RPMI7951 (cell line): ENCODE measurements around the gene PABPN1L. TPM values are rescaled to one million over a fixed set of nuclear protein-coding genes. Genes with fewer than 3 reads are reported as not detected.

Experiments
- DNase-seq: peaks from one replicate; pipeline ENCODE4 v3.0.0-alpha.2; 2012; ENCODE audit warnings: low read depth
- total RNA-seq: library from RNA; depleted of rRNA; stranded (reverse); fragments of >200 nt; shearing (Covaris generic); gene quantifications from 2 replicates; pipeline ENCODE4 v1.2.3, GENCODE V29; 2014

PABPN1L gene
- total RNA-seq, 1 experiment from 2014 or later = not detected

DNA sequence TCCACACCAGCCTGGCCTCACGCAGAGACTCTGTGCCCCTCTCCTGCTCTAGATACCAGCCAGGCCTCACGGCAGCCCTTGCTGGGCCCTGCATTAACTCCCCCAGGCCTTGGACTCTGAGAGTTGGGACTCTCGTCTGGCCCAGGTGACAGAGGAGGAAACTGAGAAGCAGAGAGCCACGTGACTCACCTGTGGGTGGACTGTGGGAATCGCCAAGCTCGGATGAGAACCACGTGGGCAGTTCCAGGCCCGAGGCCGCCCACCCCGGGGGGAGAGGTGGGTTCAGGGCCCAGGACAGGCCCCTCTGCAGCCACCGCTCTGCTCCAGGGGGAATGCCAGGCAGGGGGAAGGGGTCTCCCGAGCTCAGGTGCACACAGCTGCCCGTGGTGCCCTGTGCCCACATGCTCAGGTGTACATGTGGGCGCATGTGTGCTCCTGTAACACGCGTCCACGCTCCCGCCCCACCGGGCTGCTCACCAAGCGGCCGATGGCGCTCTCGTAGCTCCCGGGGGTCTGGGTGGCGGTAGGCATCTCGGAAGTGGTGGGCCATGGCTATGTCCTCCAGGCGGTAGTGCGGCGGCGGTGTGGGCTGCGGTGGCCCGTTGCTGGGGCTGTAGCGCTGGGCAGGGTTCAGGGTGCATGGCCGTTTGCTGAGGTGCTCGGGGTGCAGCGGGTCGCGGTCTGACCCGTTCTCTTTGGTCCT, 18.3 kb upstream of the PABPN1L start:
- DNase-seq = no peak

DNA sequence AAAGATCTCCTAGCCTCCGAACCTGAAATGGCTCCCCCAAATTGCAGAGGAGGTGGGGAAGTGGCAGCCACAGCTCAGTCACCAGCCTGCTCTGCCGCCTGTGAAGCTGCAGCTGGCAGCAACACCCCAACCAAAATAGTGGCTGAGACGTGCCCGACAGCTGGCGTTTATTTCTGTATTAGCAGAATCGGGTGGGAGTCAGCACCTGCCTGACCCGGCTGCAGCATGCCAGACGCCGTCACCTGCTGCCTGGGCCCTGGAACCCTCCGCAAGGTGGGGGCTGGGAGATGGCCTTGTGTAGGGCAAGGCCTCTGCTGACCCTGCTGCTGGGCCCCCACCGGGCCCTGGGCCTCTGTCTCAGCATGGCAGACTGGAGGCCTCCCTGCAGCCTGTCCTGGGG, 17.5 kb upstream of the PABPN1L start:
- DNase-seq = no peak

DNA sequence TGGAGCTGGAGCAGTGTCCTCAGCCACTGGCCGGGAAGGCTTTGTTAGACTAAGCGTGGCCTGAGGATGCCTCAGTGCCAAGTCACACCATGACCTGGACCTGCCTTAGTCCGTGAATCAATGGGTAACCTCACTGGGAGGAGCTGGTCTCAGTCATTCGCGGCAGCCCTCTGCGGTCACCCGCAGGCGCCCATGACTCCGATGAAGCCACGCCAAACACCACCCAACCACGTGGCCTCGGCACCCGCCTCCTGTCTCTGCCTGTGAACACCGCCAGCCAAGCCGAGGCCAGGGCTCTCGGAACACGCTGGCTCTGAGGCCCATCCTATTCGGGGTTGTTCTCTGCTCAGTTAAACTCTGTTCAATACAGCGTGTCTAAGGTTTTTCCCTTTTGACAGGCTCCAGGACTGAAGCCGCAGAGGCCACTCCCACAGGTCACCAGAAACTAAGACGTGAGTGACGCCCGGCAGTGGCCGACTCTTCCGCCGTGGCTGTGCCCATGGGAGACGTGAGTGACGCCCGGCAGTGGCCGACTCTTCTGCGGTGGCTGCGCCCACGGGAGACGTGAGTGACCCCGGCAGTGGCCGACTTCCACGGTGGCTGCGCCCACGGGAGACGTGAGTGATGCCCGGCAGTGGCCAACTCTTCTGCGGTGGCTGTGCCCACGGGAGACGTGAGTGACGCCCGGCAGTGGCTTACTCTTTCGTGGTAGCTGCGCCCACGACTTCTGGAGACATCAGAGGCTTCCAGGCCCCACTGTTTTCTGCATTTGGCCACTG, 16.8 kb upstream of the PABPN1L start:
- DNase-seq = peak; percentile 86

DNA sequence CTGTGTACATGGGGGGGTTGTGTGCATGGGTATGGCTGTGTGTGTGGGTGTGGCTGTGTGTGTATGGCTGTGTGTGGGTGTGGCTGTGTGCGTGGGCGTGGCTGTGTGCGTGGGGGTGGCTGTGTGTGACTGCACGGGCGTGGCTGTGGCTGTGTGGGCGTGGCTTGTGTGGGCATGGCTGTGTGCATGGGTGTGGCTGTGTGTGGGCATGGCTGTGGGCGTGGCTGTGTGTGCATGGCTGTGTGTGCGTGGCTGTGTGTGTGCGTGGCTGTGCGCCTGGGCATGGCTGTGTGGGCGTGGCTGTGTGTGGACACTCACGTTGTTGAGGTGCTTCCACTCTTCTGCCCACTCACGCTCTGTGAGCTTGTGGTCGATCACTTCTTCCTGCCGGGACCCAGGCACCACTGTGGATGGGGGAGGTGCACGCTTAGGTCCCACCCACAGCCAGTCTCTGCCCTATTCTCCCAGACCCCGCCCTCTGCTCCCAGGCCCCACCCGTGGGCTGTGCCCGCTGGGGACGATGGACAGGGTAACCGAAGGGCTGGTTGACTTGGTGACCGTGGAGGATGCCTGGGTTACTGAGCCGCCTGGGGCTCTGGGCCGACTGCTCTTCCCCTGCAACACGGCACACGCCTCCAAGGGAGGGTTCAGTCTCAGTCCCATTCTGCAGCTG, 16.0 kb upstream of the PABPN1L start:
- DNase-seq = peak; percentile 38

DNA sequence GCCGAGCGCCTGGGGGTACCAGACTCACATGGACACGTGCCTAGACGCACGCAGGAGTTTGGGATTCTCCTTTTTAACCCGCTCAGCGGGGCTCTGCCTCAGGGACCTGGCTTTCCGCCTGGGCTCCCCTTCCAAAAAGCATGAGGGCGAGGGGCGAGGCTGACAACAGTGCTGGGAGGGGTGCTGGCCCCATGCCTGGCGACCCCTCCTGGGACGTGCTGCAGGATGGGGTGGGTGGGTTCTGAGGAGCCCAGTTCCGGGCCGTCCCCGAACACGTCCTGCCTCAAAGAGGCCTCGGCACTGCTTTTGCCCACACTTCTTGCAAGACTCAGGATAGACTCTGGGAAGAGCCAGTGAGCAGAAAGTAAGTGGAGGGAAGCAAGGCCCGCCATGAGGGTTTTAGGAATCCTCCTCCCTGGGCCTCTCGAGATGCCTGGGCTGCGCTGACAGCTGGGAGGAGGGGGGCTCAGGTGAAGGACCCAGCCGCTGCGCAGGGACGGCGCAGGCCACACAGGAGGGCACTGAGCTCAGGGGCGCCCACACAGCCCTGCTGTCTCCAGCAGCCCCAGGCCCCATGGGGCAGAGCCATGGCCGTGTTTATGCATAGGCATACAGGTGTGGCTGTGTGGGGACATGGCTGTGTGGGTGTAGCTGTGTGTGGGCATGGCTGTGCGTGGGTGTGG, 15.4 kb upstream of the PABPN1L start:
- DNase-seq = no peak

DNA sequence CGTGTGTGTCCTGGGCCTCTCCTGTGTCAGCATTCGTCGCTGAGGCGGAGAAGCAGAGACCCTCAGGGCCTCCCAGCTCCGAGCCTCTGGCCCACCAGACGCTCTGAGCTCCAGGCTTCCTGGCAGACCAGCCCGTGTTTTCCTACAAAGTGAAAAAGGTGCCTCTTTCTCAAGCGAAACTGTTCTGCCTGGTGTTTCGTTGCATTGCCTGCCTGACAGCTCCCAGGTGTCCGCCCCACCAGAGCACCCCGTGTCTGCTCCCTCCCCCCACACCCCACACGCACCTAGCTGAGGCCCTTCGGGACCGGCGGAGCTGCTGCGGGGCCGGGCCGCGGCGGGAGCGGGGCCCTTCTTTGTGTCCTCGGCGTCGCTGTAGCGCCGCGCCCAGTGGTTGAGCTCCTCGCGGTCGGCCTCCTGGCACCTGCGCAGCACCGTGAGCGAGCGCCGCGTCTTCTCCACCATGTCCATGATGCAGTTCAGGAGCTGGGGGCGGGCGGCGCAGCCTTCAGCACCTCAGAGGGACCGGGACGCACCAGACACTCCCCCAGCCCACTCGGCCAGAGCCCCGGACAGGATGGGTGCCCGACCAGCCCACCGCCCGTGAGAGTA, 14.7 kb upstream of the PABPN1L start:
- DNase-seq = no peak

DNA sequence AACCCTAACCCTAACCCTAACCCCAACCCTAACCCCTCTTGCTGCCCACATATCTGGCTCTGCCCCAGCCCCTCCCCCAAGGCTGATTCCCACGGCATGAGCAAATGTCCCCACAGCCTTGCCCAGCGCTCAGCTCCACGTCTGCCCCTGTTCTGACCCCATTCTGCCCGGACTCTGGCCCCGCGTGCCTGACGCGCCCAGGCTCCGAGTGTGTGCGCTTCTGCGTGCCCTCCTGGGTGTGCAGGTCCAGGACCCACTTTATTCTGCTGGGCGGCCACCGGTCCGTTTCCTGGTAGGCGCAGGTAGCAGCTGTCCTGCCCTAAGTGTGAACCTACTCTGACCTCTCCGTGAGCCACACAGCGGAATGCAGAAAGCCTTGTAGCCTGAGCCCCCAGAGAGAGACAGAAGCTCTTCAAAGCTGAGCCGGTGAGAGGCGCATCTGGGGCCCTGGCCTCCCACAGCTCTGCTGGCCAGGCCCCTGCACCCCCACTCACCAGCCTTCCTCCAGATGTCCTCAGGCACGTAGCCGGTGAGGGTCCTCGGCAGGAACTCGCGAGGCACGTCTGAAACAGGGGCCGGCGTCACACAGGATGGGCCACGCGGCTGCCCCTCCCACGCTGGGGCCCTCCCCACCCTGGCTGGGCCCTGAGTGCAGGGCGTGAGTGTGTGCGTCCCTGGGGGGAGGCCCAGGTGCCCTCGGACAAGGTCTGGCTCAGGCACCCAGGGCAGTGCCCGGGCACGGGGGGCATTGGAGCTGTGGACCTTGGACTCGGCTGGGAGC, 14.0 kb upstream of the PABPN1L start:
- DNase-seq = no peak

DNA sequence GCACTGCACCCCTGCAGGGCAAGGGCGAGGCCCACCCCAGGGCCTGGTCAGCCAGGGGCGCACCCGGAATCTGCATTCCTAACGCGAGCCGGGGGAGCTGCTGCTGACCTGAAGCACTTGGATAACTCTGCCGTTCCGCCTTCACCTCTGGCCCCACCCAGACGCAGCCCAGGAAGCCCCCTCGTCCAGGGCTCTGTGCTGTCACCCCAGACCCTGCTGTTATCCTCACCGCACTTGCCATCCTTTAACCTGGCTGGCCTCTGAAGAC, 13.3 kb upstream of the PABPN1L start:
- DNase-seq = no peak

DNA sequence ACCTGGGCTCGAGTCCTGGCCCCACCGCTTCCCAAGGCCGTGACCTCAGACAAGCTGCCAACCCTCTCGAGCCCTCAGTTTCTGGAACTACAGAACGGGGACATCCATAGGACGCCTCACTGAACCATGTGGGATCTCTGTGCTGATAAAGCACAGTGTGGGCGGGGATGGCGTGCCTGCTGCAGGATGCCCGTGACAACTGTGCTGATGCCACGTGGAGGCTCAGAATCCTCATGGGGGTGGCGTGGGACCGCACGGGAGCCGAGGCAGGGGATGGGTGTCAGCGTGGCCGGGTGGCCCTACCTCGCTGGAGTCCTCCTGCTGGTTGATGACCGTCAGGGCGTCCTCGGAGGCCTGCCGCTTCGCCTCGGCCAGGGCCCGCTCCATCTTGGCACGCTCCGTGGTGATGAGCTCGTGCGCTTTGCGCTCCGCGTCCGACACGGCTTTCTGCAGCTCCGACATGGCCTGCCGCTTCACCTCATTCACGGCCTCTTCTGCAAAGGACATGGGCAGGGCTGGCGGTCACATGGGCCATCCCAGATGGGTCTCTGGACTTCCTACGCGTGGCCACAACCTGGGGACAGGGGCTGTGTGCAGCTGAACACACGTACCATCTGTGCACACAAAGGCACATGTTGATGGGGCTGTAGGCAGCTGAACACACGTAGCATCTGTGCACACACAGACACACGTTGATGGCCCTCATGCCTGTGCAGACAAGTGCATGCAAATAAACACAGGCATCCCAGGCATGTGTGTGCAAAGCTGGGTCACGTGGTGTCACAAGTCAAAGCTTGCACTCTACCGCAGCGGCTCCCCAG, 12.7 kb upstream of the PABPN1L start:
- no peak for DNase-seq

DNA sequence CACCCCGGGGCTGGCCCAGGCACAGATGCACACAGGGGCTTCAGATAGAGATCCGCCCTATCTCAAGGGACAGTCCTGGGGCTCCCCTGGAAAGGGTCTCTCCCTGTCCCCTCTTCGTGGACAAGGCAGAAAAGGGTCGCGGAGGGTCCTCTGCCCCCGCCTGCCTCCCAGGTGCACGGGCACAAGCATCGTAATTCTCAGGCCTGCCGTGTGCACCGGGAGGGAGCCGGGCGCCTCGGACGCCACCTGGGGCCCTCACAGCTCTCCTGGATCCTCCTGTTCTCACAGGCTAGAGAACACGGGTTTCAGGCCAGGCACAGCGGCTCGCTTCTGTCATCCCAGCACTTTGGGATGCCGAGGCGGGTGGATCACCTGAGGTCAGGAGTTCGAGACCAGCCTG, 11.9 kb upstream of the PABPN1L start:
- DNase-seq = no peak

DNA sequence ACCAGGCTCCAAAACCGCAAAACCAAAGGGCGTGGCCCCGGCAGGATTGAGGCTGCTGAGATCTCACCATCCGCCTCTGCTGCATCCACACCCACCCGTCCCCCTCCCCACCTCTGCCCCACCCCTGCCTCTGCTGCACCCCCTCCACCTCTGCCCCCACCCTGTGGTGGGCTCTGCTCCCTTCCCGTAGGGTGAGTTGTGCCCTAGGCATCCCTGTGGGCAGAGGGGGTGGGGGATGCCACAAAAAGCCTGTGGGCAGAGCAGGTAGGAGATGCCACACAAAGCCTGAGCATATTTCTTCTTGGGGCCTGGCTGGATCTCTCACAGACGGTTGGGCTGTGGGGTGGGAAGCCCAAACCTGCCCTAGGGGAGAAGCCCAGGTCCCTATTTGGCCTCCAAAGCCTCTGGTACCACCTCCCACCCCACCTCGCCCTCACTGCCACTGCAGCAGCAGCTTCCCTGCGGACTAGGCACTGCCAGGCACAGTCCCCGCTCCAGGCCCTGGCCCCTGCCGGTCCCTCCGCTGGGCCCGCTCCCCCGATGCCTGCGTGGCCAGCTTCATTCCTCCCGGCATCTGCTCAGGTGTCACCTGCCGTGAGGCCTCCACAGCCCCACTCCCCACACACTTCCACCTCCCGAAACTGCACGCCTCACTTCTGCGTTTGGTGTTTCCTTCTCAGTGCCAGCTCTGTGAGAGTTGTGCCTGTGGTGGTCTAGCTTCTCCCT, 11.3 kb upstream of the PABPN1L start:
- DNase-seq = no peak

DNA sequence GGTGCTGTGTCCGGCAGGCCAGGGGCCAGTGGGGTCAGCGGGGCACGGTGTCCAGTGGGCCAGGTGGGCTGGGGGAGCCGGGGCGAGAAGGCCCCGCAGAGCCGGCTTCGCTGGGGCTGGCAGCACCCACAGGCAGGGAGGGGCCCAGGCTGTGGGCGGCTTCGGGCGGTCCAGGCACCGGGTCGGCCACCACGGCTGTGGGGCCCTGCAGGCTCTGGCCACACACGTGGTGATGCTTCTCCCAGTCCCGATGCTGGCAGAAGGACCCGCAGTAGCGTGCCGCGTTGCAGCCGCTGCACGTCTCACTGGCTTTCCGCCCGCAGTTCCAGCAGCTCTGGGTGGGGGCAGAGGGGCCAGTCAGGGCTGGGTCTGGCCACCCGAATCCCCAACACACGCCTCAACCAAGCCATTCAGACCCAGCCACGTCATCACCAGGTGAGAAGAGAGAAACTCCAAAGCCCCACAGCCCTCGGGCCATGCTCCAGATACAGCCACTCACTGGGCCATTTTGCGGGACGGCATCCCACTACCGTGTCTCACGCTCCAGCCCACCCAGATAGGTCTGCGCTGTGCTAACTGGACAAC, 10.6 kb upstream of the PABPN1L start:
- no peak for DNase-seq

DNA sequence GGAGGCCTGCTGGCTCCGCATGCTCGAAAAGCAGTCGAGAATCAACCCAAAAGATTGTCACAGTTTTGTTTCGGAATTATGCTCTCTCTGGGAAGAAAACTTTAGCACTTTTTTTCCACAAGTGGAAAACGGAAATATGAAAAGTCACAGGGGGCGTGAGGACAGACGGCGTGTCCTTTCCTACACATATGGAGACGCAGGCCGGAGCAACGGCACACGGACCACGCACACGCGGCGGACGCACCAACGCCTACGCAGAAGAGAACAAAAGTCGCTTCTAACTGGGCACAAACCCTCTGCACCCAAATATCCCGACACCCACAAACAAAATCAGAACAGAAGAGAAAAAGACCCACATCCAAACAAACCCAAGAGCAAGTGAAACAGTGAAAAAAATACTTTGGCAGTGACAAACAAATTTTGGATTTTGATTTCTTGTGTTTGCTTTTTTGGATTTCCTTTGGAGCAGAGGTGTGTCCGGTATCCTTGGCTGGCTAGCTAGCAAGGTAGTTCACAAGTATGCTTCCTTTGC, 9.3 kb upstream of the PABPN1L start:
- DNase-seq = no peak

DNA sequence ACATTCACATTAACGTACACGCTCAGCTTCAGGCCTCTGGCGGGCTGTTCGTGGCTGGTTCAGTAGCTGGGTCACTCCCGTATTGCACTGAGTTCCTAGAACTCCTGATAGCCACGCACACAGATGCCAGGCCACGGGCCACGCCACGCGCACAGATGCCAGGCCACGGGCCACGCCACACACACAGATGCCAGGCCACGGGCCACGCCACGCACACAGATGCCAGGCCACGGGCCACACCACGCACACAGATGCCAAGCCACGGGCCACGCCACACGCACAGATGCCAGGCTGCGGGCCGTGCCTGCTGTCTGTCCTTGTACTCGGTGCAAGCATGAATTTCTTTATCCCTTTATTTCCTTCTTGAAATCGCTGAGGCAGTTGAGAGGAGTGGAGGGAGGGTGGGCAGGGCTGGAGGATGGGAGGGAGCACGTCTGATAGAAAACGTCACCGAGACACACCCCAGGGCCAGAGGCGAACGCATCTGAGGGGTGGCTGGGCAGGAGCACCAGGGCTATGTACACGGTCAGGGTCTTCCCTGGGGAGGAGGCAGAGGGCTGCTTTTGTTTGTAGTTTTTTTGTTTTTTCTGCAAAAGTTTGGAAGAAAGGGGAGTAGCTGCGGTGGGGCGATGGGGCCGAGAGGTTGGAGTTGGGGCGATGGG, 8.6 kb upstream of the PABPN1L start:
- DNase-seq = no peak

DNA sequence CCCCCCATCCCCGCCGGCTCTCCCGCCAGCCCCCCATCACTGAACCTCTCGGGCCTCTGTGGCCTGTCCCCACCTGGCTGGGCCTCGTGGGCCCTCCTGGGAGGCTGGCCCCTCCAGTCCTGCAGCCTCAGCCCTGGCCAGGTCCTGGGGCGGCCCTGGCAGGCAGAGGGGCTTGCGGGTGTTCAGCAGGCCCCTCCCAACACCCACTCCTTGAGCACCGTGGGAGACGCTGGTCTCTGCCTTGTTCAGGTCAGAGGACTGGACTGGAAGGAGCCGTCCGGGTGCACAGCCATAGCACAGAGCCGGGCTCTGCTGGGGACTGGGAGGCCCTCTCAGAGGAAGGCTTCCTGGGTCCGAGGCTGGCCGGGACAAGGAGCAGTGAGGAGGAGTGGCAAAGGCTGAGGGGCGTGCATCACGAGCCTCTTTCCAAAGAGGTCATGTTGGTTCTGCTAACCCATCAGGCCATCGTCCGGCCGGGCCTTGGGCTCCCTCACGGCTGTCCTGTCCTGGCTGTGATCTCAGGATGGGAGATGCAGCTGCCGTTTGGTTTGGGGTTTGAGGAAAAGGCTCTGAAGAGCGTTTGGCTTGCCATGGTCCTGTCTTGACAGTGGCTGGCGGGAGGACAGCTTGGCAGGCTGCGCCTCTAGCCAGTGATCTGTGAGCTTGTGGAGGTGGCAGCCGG, 6.3 kb upstream of the PABPN1L start:
- DNase-seq = no peak

DNA sequence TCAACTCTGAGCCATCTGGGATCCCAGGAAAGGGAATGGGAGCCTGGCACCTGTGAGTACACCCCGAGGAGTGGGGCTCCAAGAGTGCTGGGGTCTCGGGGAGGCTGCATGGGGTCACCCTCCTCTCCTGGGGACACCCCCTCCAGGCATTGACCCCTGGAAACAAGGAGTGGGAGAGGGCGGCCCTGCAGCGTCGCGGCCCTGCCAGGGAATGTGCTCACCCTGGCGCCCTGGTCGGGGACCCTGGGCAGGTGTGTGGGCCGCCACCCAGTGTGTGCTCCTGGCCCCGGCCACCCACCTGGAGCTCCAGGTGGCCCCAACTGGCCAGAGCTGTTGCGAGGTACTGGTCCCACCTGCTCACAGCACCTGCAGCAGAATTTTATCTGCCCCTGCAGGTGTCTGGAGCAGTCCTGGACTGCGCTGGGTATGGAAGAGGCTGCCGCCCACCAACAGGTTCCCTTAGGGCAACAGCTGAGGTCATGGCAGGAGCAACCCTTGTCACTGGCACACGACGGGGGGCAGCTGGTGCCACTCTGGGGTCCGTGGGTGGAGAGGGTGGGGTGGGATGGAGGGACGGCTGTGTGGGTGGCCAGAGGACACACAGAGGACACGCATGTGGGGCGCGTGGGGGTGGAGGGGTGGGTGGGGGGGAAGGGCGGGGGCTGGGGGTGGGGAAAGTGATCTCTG, 5.4 kb upstream of the PABPN1L start:
- no peak for DNase-seq

DNA sequence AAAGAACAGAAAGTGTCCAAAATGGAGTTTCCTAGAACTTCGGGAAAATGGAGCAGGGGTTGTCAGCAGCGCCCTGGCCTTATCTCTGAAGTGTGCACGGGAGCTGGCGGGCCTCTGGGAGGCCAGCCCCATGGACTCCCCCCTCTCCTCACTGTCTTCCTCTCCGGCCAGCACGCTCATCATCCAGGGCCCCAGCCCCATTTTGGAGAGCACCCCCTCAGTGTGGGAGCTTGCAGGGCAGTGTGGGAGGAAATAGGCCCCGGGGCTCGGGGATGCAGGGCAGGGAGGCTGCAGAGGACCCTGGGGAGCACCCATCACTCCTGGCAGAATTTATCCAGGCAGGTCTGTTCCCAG, 4.9 kb upstream of the PABPN1L start:
- DNase-seq = no peak
